NCI-H510A treated with DMSO at 0.1 percent for 48 hours (cell line): ENCODE data around the gene GALNT9.
"Not testable (repeated sequence)": the region's sequence is repeated elsewhere in the genome, so short reads cannot be mapped to it uniquely, and the experiment has no call there.

ENCODE experiments used
- DNase-seq: peaks from one replicate; lab custom pipeline; 2025; lab: John Stamatoyannopoulos, UW

GALNT9 gene

DNA sequence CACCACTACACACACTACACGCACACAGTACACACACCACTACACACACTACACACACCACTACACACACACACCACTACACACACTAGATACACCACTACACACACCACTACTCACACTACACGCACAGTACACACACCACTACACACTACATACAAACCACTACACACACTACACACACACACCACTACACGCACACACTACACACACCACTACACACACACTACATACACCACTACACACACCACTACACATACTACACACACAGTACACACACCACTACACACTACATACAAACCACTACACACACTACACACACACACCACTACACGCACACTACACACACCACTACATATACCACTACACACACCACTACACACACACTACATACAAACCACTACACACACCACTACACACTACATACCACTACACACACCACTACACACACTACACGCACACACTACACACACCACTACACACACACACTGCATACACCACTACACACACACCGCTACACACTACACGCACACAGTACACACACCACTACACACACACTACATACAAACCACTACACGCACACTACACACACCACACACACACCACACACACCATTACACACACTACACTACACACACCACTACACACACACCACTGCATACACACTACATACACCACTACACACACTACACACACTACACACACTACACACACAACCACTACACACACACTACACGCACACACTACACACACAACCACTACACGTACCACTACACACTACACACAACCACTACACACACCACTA is 173.4 kb downstream of the GALNT9 start:
- DNase-seq: no peak

DNA sequence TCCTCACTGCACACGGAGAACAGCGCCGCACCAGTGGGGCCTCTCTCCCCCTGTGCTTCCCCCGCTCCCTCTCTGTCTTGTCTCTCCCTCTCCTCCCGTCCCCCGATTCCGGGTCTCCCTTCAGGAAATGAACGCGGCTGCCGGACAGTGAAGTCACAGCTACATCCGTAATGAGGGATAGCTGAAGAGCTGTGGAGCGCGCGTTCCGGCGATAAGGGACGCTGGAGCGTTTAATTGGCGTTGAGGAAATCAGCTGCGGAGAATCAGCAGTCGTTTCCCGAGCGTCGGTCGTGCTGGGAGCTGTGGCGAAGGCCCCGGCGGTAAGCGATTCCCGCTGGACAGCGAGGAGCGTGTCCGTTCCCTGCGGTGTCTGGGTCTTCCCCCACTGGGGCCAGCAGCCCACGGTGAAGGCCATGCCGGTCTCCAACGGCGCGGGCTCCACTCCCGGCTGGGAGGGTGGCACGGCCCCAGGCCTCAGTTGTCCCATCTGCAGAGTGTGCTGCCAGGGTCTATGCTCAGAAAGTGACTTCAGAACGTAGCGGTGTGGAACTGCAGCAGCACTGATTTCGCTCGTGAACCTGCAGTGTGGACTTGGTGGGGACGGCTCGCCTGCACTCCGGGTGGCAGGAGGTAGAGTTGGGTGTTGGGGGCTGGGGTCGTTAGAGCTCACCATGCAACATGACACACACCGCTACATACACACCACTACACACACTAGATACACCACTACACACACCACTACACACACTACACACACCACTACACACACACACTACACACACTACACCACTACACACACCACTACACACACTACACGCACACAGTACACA is 174.2 kb downstream of the GALNT9 start:
- DNase-seq: no peak

- no peak for DNase-seq
Measured at GRCh38 chr12:132154341-132154761, 175.0 kb downstream of the GALNT9 start.

GRCh38 chr12:132153501-132154340 is 175.7 kb downstream of the GALNT9 start:
- DNase-seq: peak; percentile 40

GRCh38 chr12:132152953-132153352 is 176.4 kb downstream of the GALNT9 start:
- DNase-seq: no peak

GRCh38 chr12:132152411-132152821 is 177.0 kb downstream of the GALNT9 start:
- DNase-seq: no peak

GRCh38 chr12:132151766-132152410 is 177.5 kb downstream of the GALNT9 start:
- DNase-seq: no peak

DNA sequence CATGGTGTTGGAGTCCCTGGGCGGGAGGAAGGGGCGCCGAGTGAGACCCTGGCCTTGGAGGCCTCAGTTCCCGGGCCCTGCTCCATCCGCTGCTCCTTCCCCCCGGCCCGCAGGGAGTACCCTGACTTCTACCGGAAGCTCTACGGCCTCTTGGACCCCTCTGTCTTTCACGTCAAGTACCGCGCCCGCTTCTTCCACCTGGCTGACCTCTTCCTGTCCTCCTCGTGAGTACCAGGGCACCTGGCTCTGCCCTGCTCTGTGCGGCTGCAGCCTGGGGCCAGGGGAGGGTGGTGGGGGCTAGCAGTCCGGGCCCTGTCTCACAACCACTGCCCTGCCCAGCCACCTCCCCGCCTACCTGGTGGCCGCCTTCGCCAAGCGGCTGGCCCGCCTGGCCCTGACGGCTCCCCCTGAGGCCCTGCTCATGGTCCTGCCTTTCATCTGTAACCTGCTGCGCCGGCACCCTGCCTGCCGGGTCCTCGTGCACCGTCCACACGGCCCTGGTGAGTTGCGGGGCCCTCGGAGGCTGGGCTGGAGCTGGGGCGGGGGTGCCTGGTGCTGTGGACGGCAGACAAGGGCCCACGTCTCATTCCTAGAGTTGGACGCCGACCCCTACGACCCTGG is 178.1 kb downstream of the GALNT9 start:
- DNase-seq: no peak

- DNase-seq: no peak
Measured at GRCh38 chr12:132150780-132151144, 178.6 kb downstream of the GALNT9 start.

DNA sequence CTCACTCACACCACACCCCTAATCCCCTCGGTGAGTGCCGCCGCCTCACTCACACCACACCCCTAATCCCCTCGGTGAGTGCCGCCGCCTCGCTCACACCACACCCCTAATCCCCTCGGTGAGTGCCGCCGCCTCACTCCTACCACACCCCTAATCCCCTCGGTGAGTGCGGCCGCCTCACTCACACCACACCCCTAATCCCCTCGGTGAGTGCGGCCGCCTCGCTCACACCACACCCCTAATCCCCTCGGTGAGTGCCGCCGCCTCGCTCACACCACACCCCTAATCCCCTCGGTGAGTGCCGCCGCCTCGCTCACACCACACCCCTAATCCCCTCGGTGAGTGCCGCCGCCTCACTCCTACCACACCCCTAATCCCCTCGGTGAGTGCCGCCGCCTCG is 179.9 kb downstream of the GALNT9 start:
- DNase-seq: not testable (repeated sequence)

- no peak for DNase-seq
Measured at GRCh38 chr12:132148368-132149045, 180.9 kb downstream of the GALNT9 start.

- DNase-seq: no peak
Measured at GRCh38 chr12:132147423-132148367, 181.7 kb downstream of the GALNT9 start.

DNA sequence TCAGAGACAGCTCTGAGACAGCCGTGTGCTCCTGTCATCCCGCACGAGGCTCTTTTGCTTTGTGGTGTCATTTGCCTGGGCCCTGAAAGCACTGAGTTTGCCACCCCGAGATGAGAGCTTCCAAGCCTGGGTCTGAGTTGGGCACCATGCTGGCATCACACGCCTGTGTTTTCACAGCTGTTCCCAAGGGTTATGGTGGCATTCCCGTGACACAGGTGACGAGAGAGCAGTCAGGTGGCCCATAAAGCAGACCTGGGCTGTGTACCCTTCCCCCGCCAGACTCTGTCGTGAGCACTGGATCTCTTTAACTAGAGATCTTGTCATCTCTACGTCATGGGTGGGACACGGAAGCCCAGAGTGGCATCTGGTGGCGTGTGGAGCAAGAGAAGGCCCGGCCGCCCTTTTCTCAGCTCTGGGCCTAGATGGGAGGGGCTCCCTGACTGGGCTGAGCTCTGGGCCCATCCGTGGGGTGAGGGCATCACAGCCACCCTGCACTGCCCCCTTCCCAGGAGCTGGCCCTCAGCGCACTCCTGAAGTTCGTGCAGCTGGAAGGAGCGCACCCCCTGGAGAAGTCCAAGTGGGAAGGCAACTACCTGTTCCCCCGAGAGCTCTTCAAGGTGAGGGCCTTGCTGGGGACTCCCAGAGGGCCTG is 182.5 kb downstream of the GALNT9 start:
- no peak for DNase-seq
